ENCODE results near the gene TCAP.
A peak's percentile ranks its signal among the peaks of the same experiment; 100 is the strongest.

The TCAP gene

DNA sequence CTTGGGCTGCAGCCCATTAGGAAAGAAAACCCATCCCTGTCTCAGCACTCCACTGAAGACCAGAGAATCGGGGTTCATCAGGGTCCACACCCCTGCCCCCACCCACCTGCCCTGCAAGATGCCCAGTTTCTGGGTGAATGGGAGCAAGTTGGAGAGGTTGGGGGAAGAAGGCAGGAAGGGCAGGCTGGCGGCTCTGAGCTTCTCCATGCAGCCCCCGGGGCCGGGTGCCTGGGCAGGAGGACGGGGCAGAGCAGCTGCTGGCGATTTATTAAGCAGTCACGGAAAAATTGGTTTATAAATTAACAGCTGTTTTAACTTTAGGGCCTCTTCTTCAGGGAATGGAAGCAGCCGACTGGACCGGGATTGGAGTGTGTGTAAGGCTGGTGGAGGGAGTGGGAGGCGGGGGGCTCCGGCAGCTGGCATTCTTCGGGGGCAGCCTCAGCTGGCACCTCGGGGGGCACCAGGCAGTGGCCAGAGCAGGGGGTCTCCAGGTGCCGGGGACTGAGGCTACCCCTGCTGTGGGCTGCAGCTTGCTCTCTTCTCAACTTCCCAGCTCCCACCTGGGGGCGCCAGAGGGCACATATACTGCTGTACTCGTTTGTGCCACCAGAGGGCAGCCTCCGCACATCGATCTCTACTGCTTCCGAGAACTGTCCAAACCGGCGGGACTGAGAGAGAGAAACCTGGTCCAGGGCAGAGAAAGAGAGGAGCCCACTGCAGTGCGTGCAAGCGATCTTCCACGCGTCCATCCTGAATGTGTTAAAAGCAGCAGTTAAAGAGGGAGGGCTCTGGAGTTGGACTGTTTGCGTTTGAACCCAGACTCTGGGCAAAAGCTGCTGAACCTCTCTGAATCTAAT, 43.4 kb upstream of the TCAP start:
- Histone ChIP-seq H3K4me1 (ENCODE audit: low read length) (peaks cover 33% of the 10 kb centered on the region), H3K9ac (ENCODE audit: low read length) (peak overlapping the region; percentile 62), H3K4me3 (ENCODE audit: low read length) (peak overlapping the region; percentile 72), H3K79me2 (ENCODE audit: low read length) (no peaks in the 10 kb centered on the region), H3K9me3 (ENCODE audit: insufficient read depth, low read length) (no peaks in the 10 kb centered on the region), H3K27me3 (ENCODE audit: low read depth, low read length) (no peaks in the 10 kb centered on the region), H3K36me3 (replicated peaks; ENCODE audit: low read depth, low read length) (no peaks in the 10 kb centered on the region), H3K27ac (ENCODE audit: low read length) (peak overlapping the region; percentile 88), H3K4me2 (ENCODE audit: low read length) (peak overlapping the region; percentile 82), H2AFZ (ENCODE audit: low read depth, low read length) (peak overlapping the region; percentile 74), H4K20me1 (ENCODE audit: insufficient read depth, low read length) (no peaks in the 10 kb centered on the region)
- TF ChIP-seq, protein P1, sequence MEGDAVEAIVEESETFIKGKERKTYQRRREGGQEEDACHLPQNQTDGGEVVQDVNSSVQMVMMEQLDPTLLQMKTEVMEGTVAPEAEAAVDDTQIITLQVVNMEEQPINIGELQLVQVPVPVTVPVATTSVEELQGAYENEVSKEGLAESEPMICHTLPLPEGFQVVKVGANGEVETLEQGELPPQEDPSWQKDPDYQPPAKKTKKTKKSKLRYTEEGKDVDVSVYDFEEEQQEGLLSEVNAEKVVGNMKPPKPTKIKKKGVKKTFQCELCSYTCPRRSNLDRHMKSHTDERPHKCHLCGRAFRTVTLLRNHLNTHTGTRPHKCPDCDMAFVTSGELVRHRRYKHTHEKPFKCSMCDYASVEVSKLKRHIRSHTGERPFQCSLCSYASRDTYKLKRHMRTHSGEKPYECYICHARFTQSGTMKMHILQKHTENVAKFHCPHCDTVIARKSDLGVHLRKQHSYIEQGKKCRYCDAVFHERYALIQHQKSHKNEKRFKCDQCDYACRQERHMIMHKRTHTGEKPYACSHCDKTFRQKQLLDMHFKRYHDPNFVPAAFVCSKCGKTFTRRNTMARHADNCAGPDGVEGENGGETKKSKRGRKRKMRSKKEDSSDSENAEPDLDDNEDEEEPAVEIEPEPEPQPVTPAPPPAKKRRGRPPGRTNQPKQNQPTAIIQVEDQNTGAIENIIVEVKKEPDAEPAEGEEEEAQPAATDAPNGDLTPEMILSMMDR (IDR thresholded peaks at IDR 0.05; ENCODE audit: low read depth, low read length), result peak; percentile 100
- no peak for TF ChIP-seq EZH2phosphoT487 (IDR thresholded peaks at IDR 0.05; ENCODE audit: low read depth)

DNA sequence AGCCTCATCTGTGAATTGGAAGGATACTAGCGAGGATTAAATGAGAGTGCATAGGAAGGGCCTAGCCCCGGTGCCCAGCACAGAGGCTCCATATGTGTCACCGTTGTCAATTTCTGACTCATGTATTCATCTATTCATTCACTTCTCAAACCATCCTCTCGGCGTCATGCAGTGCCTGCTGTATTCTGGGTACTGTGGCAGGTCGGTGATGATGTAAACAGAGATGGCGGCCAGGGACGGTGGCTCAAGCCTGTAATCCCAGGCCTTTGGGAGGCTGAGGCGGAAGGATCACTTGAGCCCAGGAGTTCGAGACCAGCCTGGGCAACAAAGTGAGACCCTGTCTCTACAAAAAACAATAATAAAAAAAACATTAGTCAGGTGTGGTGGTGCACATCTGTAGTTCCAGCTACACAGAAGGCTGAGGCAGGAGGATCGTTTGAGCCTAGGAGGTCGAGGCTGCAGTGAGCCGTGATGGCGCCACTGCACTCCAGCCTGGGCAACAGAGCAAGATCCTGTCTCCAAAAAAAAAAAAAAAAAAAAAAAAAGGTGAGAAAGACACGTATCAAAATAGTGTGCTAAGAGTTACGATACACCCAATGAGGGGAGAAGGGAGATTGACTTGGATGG, 42.7 kb upstream of the TCAP start:
- Histone ChIP-seq H3K9me3 (ENCODE audit: insufficient read depth, low read length) (no peaks in the 10 kb centered on the region), H3K9ac (ENCODE audit: low read length) (peak overlapping the region; percentile 62), H3K79me2 (ENCODE audit: low read length) (no peaks in the 10 kb centered on the region), H4K20me1 (ENCODE audit: insufficient read depth, low read length) (no peaks in the 10 kb centered on the region), H3K4me2 (ENCODE audit: low read length) (peak overlapping the region; percentile 82), H3K36me3 (replicated peaks; ENCODE audit: low read depth, low read length) (no peaks in the 10 kb centered on the region), H3K4me1 (ENCODE audit: low read length) (peaks cover 26% of the 10 kb centered on the region), H2AFZ (ENCODE audit: low read depth, low read length) (peak overlapping the region; percentile 74), H3K27ac (ENCODE audit: low read length) (peak overlapping the region; percentile 88), H3K27me3 (ENCODE audit: low read depth, low read length) (no peaks in the 10 kb centered on the region), H3K4me3 (ENCODE audit: low read length) (peak overlapping the region; percentile 72)
- TF ChIP-seq EZH2phosphoT487 (IDR thresholded peaks at IDR 0.05; ENCODE audit: low read depth), result no peak
- TF ChIP-seq, protein P1 (IDR thresholded peaks at IDR 0.05; ENCODE audit: low read depth, low read length), result no peak

DNA sequence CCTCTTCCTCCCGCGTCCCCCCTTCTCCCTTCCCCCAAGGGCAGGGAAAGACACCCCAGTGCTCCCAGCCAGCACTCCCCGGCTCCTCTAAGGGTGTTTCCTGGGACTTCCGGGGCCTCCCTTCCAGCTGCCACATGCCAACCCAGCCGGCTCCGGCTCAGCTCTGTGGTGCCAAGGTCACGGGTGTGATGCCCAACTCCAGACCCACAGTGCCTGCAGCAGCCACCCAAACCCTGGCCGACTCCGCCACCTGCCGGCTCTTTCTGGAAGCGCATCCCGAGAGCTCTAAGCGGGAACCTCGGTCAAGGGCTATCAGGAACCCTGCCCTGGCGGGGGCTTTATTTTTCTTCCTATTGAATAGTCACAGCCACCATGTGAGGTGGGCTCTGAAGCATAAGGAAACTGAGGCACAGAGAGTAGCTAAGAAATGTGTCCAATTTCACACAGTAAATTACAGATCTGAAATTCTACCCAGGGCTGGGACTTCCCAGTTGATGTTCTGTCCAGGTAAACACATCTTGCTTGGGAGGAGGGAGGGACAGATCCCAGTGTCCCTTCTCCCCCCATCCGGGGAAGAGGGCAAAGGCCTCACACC, 41.7 kb upstream of the TCAP start:
- H3K36me3 ChIP-seq (replicated peaks; ENCODE audit: low read depth, low read length), result no peaks in the 10 kb centered on the region
- peak overlapping the region; percentile 82 for H3K4me2 ChIP-seq (ENCODE audit: low read length)
- H3K27me3 ChIP-seq (ENCODE audit: low read depth, low read length), result no peaks in the 10 kb centered on the region
- peaks cover 24% of the 10 kb centered on the region for H3K4me1 ChIP-seq (ENCODE audit: low read length)
- peak overlapping the region; percentile 72 for H3K4me3 ChIP-seq (ENCODE audit: low read length)
- H4K20me1 ChIP-seq (ENCODE audit: insufficient read depth, low read length), result no peaks in the 10 kb centered on the region
- peak overlapping the region; percentile 40; the same call in 1 of the 2 replicates for H2AFZ ChIP-seq (ENCODE audit: low read depth, low read length)
- peak overlapping the region; percentile 62 for H3K9ac ChIP-seq (ENCODE audit: low read length)
- H3K9me3 ChIP-seq (ENCODE audit: insufficient read depth, low read length), result no peaks in the 10 kb centered on the region
- TF ChIP-seq EZH2phosphoT487 (IDR thresholded peaks at IDR 0.05; ENCODE audit: low read depth), result no peak
- TF ChIP-seq, protein P1 (IDR thresholded peaks at IDR 0.05; ENCODE audit: low read depth, low read length), result peak; percentile 83
- peak overlapping the region; percentile 88 for H3K27ac ChIP-seq (ENCODE audit: low read length)
- no peaks in the 10 kb centered on the region for H3K79me2 ChIP-seq (ENCODE audit: low read length)

DNA sequence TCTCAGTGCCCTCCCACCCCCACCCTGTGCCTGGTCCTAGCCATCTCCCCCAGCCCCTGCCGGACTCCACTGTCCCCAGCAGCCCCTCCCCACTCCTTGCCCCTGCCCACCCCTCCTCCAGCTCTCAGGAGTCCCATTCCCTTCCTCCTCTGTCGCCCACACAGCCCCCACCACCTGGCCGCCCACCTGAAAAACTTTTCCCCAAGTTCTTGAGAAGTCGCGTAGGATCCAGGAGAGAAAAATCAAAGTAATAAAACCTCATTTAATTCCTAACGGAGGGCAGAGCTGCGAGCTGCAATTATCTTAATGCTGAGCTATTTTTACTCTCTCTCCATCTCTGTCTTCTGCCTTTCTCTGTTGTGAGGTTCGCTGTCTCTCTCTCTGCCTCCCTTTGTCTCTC, 40.8 kb upstream of the TCAP start:
- H3K36me3 ChIP-seq (replicated peaks; ENCODE audit: low read depth, low read length), result no peaks in the 10 kb centered on the region
- peaks cover 18% of the 10 kb centered on the region for H3K4me1 ChIP-seq (ENCODE audit: low read length)
- H3K27me3 ChIP-seq (ENCODE audit: low read depth, low read length), result no peaks in the 10 kb centered on the region
- no peak overlapping the region for H3K4me2 ChIP-seq (ENCODE audit: low read length)
- H3K4me3 ChIP-seq (ENCODE audit: low read length), result no peak overlapping the region
- H2AFZ ChIP-seq (ENCODE audit: low read depth, low read length), result no peak overlapping the region
- TF ChIP-seq EZH2phosphoT487 (IDR thresholded peaks at IDR 0.05; ENCODE audit: low read depth), result no peak
- TF ChIP-seq, protein P1 (IDR thresholded peaks at IDR 0.05; ENCODE audit: low read depth, low read length), result no peak
- no peaks in the 10 kb centered on the region for H3K9me3 ChIP-seq (ENCODE audit: insufficient read depth, low read length)
- H3K9ac ChIP-seq (ENCODE audit: low read length), result no peak overlapping the region
- H4K20me1 ChIP-seq (ENCODE audit: insufficient read depth, low read length), result no peaks in the 10 kb centered on the region
- H3K27ac ChIP-seq (ENCODE audit: low read length), result no peak overlapping the region
- H3K79me2 ChIP-seq (ENCODE audit: low read length), result no peaks in the 10 kb centered on the region

Measured in OCI-LY3 (cell line).